GM23248 (cell line): ENCODE measurements around the gene GPX5.

Experiments used
- EZH2 ChIP-seq: fragments of 200-600 bp; sonication (generic); IDR thresholded peaks from 2 replicates; pipeline ENCODE4 v1.6.1; 2018; ENCODE audit warnings: antibody characterized with exemption, mild to moderate bottlenecking; ENCODE audit not compliant: insufficient read depth, poor library complexity, severe bottlenecking
- EZH2phosphoT487 ChIP-seq: fragments of 200-600 bp; sonication (generic); IDR thresholded peaks from 2 replicates; pipeline ENCODE4 v1.6.1; 2018; ENCODE audit warnings: antibody characterized with exemption, moderate library complexity, mild to moderate bottlenecking, low read depth; ENCODE audit not compliant: insufficient read depth

- TF ChIP-seq EZH2 (no peak), EZH2phosphoT487 (no peak)
Observed at GRCh38 chr6:28568515-28569108, 42.9 kb downstream of the GPX5 start.
